ENCODE data around the gene ARF1.

The ARF1 gene

DNA sequence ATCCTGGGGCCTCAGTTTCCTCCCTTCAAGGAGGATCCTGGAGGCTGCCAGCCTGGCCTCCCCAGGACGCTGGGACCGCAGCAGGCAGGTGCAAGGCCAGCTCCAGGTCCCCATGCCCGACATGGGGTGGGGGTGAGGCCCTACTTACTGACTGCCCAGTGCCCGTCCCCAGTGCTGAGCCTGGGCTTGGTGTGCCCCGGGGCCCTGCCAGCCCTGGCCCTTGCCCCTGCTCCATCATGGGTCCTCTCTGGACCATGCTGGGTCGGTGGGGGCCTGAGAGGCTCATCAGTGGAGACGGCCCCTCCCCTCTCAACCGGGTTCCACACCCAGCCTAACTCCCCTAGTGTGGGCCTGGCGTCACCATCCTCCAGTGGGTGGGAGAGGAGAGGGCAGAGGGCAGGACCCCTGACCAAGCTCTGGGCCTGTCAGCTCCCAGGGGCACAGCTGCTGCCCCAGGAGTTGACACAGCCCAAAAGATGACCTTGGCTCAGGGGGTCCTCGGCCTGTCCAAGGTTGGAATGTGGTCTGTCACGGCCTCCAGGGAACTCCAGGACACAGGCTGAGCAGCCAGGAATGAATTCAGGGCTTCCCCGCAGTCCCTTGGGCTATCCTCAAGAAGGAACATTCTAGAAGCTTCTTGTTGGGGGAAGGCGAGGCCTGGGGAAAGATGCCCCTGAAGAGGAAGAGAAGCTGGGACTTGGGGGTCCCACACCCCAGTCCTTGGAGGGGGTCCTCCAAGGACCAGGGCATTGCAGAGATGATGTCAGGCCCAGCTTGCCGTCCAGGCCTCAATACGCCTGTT is 17.6 kb upstream of the ARF1 start:
- H3K4me3 ChIP-seq (replicated peaks; ENCODE audit: low read depth, low read length) = no peak overlapping the region
- TF ChIP-seq, protein P1, sequence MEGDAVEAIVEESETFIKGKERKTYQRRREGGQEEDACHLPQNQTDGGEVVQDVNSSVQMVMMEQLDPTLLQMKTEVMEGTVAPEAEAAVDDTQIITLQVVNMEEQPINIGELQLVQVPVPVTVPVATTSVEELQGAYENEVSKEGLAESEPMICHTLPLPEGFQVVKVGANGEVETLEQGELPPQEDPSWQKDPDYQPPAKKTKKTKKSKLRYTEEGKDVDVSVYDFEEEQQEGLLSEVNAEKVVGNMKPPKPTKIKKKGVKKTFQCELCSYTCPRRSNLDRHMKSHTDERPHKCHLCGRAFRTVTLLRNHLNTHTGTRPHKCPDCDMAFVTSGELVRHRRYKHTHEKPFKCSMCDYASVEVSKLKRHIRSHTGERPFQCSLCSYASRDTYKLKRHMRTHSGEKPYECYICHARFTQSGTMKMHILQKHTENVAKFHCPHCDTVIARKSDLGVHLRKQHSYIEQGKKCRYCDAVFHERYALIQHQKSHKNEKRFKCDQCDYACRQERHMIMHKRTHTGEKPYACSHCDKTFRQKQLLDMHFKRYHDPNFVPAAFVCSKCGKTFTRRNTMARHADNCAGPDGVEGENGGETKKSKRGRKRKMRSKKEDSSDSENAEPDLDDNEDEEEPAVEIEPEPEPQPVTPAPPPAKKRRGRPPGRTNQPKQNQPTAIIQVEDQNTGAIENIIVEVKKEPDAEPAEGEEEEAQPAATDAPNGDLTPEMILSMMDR (IDR thresholded peaks at IDR 0.05; ENCODE audit: low read depth, low read length, missing control alignments) = no peak
- no peak for DNase-seq (ENCODE audit: extremely low read depth, low read depth)

DNA sequence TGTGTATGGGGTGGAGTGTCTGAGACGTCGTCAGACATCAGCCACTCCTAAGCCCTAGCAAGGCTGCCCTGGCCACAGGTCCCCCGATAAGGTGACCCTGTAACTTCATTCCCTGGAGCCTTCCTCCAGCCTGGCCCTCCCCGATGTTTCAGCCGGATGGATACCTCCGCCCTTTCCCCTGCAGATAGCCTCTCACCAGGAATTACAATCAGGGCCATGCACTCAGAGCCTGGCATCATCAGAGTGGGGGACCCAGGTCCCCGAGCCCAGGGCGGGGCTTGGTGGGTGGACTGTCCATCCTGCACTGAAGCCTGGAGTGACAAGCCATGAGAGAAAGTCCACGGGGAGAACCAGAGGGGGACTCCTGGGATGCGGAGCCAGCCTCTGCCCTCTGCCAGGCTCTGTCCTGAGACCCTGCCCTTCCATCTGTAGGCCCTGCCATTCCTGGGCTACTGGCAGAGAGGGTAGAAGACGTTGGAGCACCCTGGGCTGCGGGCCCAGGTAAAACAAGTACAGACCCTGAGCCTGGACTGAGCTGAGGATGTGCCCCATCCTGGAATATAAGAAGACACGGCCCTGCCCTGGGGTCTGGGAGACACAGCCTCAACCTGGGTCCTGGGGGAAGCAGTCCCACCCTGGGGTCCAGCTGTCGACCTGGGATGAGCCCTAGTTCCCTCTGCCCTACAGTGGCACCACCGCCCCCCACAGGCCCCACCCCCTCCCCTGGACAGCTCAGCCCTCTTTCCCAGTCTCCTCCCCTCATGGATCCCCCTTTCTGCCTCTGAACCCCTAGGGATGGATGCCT is 16.8 kb upstream of the ARF1 start:
- H3K4me3 ChIP-seq (replicated peaks; ENCODE audit: low read depth, low read length) = no peak overlapping the region
- TF ChIP-seq, protein P1 (IDR thresholded peaks at IDR 0.05; ENCODE audit: low read depth, low read length, missing control alignments) = no peak
- DNase-seq (ENCODE audit: extremely low read depth, low read depth) = no peak

DNA sequence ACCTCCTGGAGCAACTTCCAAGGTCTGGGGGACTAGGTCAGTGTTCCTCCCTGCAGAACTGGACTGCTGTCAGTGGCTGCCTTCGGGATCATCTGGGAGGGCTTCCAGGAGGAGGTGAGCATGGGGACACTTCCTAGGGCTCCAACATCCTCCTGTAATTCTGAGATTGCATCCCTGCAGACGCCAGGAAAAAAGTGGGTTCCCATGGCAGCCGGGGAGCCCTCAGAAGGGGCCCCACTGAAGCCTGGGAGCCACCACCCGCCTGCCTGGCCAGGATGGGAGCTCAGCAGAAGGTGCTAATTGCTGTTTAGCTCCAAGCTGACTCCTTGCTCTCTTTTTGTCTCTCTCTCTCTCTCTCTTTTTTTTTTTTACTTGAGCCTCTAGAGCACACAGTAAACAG is 16.1 kb upstream of the ARF1 start:
- DNase-seq (ENCODE audit: extremely low read depth, low read depth) = no peak

DNA sequence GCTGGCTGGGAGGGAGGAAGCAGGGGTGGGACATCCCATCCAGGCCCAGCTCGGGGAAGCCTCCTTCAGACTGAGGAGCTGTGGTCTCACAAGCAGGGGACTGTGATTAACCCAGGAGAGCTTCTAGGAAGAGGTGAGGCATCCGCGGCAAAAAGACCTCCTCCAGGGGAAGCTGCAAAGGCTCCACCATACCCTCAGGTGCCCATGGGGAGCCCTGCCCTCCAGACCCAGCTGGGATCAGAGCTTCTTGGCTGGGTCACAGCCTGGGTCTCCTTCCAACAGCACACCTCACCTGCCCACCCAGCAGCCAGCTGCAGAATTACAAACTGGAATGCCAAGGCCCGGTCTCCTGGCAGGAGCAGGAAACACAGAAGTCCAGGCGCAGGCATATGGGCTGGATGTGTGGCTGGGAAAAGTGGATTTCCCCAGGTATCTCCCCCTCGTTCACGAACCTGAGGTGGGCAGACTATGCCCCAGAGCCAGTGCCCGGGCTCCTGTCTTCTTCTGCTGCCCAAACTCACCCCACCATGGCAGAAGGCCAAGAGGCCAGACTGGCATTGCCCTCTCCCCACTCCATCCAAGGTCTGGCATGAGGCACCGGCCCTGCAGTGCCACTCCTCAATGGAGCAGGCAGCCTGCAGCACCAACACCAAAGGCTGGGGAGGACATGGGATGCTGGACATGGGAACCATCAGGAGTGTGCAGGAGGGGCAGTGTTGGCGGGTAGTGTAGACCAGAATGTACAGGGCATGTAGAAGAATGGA is 15.4 kb upstream of the ARF1 start:
- no peak overlapping the region for H3K4me3 ChIP-seq (replicated peaks; ENCODE audit: low read depth, low read length)
- DNase-seq (ENCODE audit: extremely low read depth, low read depth) = no peak
- TF ChIP-seq, protein P1 (IDR thresholded peaks at IDR 0.05; ENCODE audit: low read depth, low read length, missing control alignments) = no peak

More for the DNA sequence above, 16.1 kb upstream of the ARF1 start:
- TF ChIP-seq, protein P1 (IDR thresholded peaks at IDR 0.05; ENCODE audit: low read depth, low read length, missing control alignments) = no peak
- H3K4me3 ChIP-seq (replicated peaks; ENCODE audit: low read depth, low read length) = no peak overlapping the region

DNA sequence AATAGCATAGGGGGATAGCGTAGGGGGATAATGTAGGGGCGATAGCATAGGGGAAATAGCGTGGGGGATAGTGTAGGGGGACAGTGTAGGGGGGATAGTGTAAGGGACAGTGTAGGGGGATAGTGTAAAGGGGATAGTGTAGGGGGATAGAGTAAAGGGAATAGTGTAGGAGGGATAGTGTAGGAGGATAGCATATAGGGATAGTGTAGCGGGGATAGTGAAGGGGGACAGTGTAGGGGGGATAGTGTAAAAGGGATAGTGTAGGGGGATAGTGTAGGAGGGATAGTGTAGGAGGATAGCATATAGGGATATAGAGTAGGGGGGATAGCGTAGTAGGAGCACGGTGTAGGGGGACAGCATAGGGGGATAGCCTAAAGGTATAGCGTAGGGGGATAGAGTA is 14.1 kb upstream of the ARF1 start:
- DNase-seq (ENCODE audit: extremely low read depth, low read depth) = no peak
- H3K4me3 ChIP-seq (replicated peaks; ENCODE audit: low read depth, low read length) = no peak overlapping the region
- TF ChIP-seq, protein P1 (IDR thresholded peaks at IDR 0.05; ENCODE audit: low read depth, low read length, missing control alignments) = no peak

DNA sequence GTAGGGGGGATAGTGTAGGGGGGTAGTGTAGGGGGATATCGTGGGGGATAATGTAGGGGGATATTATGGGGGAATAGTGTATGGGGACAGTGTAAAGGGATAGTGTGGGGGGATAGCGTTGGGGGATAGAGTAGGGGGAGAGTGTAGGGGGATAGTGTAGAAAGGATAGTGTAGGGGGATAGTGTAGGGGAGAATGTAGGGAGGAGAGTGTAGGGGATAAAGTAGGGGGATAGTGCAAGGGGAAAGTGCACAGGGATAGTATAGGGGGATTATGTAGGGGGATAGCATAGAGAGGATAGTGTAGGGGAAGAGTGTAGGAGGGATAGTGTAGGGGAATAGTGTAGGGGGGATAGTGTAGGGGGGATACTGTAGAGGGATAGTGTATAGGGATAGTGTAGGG is 12.3 kb upstream of the ARF1 start:
- TF ChIP-seq, protein P1 (IDR thresholded peaks at IDR 0.05; ENCODE audit: low read depth, low read length, missing control alignments) = no peak
- DNase-seq (ENCODE audit: extremely low read depth, low read depth) = no peak
- H3K4me3 ChIP-seq (replicated peaks; ENCODE audit: low read depth, low read length) = no peak overlapping the region
